Globus pallidus (tissue), 1 donor: ENCODE data around the gene TTC34.

Experiments
- DNase-seq: peaks from one replicate; pipeline ENCODE4 v3.0.0-alpha.2; 2015; ENCODE audit warnings: low spot score

The TTC34 gene

GRCh38 chr1:2604844-2605508, 196.5 kb downstream of the TTC34 start:
- no peak for DNase-seq

GRCh38 chr1:2604156-2604843, 197.2 kb downstream of the TTC34 start:
- no peak for DNase-seq

GRCh38 chr1:2603521-2604155, 197.9 kb downstream of the TTC34 start:
- no peak for DNase-seq

- DNase-seq = no peak
Observed at GRCh38 chr1:2602866-2603520, 198.5 kb downstream of the TTC34 start.

GRCh38 chr1:2602311-2602835, 199.1 kb downstream of the TTC34 start:
- DNase-seq = no peak

- DNase-seq = no peak
Observed at GRCh38 chr1:2601721-2602303, 199.7 kb downstream of the TTC34 start.

- DNase-seq = no peak
Observed at GRCh38 chr1:2598329-2598931, 203.1 kb downstream of the TTC34 start.

- DNase-seq = no peak
Observed at GRCh38 chr1:2597441-2598328, 203.8 kb downstream of the TTC34 start.

GRCh38 chr1:2596530-2597333, 204.8 kb downstream of the TTC34 start:
- DNase-seq = no peak

- no peak for DNase-seq
Observed at GRCh38 chr1:2595812-2596529, 205.5 kb downstream of the TTC34 start.

- no peak for DNase-seq
Observed at GRCh38 chr1:2595261-2595811, 206.2 kb downstream of the TTC34 start.

GRCh38 chr1:2594641-2595131, 206.8 kb downstream of the TTC34 start:
- DNase-seq = no peak

GRCh38 chr1:2594001-2594640, 207.4 kb downstream of the TTC34 start:
- DNase-seq = no peak

- no peak for DNase-seq
Observed at GRCh38 chr1:2593251-2593878, 208.1 kb downstream of the TTC34 start.

- DNase-seq = no peak
Observed at GRCh38 chr1:2592672-2593071, 208.8 kb downstream of the TTC34 start.

GRCh38 chr1:2591581-2592261, 209.8 kb downstream of the TTC34 start:
- no peak for DNase-seq

GRCh38 chr1:2591233-2591580, 210.3 kb downstream of the TTC34 start:
- no peak for DNase-seq
